Measurements from ENCODE around the gene FSTL4.

GRCh38 chr5:133348406-133348805, 263.9 kb downstream of the FSTL4 start:
- TF ChIP-seq POLR2A (IDR thresholded peaks at IDR 0.05): no peak
- TF ChIP-seq CTCF (IDR thresholded peaks at IDR 0.05): no peak

All from upper lobe of left lung (tissue), 4 donors.